GM10847 (cell line): ENCODE data around the gene ENAH.

Experiments used
- POLR2A ChIP-seq: IDR thresholded peaks from 2 replicates; pipeline ENCODE4 v1.6.1; 2011; ENCODE audit not compliant: insufficient read length; ENCODE audit errors: extremely low read depth

Gene ENAH

DNA sequence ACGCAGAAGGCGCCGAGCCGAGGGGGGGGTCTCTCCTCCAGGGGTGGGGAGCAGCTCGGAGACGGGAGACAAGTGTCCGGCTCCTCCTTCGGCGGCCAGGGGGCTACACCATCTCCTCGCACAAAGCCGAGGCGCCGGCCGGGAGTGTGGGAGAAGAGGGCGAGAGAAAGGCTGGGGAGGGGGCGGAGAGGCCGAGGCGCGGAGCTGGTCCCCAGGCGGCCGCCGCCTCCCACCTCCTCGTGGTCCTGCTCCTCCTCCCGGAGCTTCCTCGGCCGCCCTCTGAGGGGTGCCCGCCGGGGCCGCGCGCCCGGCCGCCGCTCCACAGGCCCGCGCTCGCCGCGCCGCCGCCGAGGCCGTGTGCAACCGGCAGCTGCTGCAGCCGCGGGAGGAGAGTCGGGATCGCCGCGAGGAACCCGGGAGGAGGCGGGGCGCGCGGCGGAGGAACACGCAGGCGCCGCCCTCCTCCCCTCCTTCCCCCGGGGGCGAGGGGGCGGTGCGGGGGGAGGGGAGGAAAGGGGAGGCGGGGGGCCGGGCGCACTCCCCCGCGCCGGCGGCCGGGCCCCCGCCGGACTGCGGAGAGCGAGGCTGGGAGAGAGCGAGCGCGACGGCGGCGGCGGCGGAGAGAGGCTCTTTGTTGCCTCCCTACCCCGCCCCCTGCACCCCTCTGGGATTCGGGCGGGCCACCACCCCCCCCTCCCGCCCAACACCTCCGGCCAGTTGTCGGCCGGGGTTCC is at the start of gene ENAH:
TSS of gene ENAH (minus strand) at position 395 of the 734 bp plus-strand sequence. CDS start 433 bp downstream, outside the sequence.
- TF ChIP-seq POLR2A, result no peak

DNA sequence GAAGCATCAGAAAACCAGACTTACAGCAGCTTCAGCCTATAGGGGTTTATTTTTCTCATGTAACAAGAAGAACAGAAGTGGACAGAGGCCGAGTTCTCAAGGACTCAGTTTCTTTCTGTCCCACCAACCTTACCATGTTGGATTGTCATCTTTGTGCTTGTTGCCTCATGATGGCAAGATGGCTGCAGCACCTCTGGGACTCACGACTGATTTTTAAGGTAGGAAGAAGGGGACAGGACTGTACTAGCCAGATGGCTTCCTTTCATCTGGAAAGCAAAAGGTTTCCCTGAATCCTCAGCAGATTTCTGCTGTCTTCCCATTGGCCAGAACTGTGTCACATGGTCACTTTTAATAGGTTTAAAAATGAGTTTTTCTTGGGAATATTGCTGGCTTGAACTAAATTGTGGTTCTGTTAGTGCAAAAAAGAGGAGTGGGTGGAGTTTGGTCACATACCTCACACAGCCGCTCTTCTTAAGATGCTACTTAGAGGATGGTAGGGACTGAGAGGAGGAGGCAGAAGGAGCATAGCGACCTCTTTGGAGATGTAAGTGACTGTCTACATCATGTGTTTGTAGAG is 48.1 kb upstream of the ENAH start:
- TF ChIP-seq POLR2A, result no peak

DNA sequence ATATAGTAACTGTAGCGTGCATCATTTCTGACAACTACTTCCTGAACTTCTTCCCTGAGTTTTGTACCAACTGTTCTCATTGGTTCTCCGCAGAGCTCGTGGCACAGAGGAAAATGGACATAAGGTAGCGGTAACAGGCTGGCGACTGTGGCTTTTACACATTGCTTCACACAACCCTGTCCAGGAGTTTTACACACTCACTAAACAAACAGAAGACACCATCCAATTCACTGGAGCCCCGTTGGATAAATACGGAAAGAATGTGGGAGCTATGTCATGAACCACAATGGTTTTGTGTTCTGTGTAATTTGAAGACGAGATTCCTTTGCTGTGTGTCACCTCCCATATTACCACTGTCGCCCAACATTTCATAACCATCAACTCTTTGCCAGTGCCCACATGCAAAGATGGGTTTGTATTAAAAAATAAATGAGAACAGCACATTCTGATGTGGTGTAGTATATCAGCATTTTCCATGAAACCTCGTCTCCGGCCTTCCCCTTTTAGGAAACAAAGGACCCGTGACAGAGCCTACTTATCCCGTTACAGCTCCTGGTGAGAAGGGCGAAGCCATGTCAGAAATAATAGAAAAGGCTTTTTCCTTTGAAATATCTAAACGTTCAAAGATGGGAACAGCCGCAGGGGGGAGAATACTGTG is 47.4 kb upstream of the ENAH start:
- TF ChIP-seq POLR2A, result no peak

DNA sequence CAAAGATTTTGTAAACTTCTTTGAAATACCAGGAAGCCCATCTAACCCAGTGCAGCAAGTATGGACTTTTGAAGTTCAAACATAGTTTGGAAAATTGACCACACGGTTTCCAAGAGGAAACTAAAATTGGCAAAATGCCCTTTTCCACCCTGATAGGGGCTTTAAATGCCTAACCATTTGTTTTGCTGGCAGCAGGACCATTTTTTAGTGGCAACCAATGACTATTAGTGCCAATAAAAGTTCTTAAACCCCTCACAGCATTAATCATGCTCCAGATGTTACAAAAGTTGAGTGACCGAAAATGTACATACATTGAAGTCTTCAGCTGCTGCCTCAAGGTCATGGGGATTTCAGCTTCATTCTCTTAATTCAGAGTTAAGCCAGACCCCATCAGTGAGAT is 46.4 kb upstream of the ENAH start:
- no peak for TF ChIP-seq POLR2A

DNA sequence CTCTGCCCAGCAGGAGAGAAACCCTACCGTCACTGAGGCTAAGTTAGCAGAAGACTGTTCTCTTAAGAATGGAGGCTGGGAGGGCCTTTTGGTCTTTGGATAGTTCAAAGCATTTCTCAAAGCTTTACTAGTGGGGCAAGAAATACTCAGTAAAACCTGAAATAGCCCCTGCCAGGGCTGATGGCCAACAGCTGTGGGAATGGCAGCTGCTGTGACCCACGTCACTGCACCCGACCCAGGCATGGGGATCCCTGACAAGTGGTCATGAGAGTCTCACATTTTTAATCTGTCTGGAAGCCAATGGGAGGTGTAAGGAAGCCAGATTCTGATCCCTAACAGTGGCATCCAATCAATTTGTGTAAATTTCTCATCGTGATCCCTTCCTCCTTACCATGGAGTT is 44.5 kb upstream of the ENAH start:
- TF ChIP-seq POLR2A, result no peak

DNA sequence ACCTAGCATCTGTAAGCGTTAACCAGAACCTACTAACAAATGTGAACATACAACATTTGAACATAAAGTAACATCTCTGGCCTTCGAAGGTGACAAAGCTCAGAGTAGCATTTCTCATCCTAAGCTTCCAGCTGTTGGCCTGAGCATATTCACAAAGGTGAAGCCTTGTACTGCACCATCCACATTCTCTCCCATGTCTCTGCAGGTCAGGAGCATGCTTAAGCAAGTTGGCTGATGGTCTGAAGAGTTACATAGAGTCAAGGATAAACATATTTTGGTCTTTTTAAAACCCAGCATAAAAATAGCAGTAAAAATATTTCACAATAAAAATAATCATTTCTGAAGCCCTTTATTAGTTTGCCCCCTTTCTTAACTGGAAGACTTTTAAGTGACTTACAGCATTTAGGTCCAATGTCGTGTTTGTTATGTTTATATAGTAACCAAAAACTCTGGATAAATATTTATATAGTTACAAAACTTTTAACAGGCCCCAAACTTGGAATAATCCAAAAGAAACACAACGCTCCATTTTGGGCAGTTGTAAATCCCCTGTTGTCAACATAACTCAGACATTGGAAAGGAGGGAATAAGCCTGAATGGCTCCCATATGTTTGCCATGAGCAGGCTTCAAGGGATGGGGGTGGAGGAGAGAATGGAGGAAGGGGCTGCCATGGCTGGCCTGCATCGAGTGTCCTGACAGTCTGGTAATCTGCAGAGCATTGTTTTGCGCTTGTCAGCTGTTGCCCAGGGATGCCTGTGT is 42.8 kb upstream of the ENAH start:
- no peak for TF ChIP-seq POLR2A

DNA sequence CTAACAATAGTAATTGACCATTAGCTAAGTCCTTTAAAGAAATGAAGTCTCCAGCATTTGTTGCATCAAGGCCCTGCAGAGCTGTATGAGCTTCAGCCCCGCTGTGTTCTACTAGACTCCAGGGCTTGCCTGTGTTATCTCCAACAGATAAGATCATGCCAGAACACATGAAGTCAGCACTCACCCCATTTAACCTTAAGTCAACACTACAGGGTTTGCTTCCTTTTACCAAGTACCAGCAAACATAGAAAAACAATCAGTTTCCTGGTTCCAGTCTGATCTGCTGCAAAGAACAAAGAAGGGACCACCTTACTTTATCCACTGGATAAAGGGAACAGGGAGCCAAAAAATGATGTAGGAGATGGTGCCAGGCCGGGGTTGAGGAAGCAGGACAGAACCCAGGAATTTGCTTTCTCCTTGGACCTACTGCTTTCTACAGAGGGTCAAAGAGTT is 41.3 kb upstream of the ENAH start:
- no peak for TF ChIP-seq POLR2A

DNA sequence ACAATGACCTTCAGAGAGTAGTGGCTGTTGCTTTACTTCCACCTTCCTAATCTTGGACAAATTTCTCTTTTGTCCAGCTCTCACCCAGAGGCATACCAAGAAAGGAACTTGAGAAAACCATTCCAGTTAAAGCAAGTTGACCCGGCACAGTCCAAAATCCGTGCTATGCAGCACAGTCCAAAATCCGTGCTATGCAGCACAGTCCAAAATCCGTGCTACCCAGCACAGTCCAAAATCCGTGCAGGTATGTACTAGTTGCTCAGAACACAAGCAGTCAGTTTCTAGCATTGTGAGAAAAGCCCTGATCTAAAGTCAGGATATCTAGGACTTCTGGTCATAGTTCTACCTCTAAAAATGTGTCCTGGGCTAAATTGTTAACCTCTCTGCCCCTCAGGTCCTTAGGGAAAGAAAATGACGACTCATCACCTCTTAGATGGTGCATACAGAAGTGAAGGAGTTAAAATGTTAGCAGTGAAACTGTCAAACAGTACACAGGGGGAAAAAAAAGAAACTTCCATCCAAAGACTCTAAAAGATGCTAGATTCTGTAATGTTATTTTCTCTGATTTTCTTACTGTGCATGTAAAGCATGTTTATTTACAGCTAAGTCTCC is 40.3 kb upstream of the ENAH start:
- no peak for TF ChIP-seq POLR2A

DNA sequence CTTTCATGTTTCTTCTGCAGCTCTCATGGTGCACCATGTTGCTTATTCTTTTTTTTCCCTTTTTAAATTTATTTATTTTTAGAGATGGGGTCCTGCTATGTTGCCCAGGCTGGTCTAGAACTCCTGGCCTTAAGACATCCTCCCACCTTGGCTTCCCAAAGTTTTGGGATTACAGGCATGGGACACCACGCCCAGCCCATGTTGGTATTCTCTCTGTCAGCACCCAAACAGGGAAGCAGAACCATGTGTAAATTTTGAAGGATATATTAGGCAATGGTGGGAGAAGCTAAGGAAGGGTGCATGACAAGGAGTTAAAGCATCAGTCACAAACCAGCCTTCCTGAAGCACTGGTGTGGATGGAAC is 39.6 kb upstream of the ENAH start:
- TF ChIP-seq POLR2A, result no peak

DNA sequence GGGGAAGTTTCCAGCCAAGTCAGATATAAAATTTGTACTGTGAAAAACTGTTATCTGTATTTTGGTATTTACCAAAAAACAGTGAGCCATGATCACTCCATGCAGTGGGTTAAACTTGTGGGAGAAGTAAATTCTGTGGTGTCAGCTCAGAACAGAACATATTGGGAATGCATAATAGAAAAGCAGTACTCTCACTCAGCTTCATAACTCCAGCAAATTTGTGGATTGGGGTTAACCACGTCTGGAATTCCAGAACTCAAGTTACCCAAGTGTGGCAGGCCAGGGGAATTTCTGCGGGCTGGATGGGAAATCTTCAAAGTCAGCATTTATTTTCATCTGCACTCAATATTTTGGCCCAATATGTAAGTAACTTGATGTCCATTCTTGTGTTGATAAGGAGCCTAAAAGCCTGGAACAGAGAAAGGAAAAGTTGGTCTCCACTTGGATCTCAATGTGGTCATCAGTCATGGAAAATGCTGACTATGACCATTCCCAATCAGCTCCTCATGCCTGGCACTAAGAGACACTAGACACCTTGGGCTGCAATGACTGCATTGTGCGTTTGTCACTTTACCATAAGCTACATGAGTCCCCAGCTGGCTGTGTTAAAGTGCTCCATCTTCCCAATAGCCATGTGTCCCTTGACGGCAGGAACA is 39.1 kb upstream of the ENAH start:
- no peak for TF ChIP-seq POLR2A

DNA sequence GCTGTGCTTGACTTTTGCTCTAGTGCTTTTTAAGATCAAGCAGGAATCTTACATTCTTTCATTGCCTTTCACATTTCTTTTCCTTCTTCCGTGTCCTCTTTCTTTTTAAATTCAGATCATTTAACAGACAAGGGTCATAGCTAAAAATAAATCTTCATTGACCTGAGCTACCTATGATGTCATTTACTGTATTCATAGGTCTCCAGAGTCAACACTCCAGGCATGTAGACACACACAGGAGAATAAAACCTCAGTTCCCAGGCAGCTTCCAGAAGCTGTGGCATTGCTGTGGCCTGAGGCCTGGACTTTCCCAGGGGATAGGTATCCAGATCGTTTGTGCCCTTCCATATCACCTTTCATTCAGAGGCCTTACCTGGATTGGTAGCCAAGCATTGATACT is 38.5 kb upstream of the ENAH start:
- no peak for TF ChIP-seq POLR2A

DNA sequence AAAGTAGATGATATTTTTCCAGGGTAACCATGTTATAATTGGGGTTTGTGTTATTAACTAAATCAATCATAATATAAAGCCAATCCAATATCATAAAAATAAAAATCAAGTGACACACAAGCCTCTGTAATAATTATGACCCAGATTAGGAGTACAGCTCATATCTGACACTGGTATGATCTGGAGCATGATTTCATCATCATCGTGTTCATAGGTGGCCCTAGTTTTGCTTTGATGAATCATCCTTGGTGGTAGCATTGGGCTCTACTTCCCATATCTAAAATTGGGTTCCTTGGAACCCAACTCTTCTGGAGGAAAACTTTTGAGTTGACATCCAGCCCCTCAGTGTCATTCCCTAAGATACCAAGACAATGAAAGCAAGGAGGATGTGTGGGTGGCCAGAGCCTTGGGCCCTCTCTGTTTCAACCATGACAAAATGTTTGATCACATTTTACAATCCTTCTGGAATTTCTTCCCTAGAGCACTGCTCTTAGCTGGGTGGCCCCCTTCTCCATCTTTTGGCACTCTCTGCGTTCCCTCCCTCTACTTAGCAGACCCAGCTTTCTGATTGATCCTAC is 37.0 kb upstream of the ENAH start:
- no peak for TF ChIP-seq POLR2A

DNA sequence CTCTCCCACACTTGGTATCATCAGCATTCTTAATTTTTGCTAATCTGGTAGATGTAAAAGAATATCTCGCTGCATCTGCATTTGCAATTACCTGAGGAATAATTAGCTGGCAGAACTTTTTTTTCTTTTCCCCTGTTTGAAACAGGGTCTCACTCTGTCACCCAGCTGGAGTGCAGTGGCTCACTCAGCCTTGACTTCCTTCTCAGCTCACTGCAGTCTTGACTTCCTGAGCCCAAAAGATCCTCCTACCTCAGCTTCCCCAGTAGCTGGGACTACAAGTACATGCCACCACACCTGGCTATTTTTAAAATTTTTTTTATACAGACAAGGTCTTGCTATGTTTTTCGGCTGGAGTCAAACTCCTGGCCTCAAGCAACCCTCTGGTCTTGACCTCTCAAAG is 35.4 kb upstream of the ENAH start:
- TF ChIP-seq POLR2A, result no peak

DNA sequence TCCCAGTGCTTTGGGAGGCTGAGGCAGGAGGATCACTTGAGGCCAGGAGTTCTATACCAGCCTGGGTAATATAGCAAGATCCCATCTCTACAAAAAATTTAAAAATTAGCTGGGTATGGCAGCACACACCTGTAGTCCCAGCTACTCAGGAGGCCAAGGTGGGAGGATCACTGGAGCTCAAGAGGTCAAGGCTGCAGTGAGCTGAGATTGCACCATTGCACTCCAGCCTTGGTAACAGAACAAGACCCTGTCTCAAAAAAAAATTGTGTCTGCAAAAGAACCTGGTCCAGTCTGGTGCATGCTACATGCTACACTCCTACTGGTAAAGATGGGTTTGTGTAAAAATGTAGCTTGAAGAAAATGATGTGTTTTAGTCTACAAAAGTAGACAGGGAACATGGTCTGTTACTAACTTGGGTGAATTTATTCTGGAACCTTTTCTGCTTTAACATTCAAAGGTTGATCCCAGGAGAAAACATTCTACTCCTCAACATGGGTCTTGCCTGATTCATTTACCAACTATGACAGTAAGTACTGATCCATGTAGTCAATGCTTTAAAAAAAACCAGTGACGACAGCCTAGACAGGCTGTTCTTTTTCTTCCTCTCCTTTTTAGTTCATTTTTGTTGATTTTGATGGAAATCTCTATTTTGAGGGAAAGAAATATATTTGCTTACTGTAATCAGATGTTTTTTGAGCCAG is 32.7 kb upstream of the ENAH start:
- TF ChIP-seq POLR2A, result no peak
